GM12891 (cell line): ENCODE measurements around the gene SHISA9.

Source experiments
- POLR2A ChIP-seq: IDR thresholded peaks from 2 replicates; pipeline ENCODE4 v1.6.1; 2011; ENCODE audit warnings: low read depth, low read length, control low read depth
- POLR2AphosphoS5 ChIP-seq: IDR thresholded peaks from 2 replicates; pipeline ENCODE4 v1.6.1; 2011; ENCODE audit warnings: low read depth, low read length, control low read depth
- SPI1 ChIP-seq: IDR thresholded peaks from 2 replicates; pipeline ENCODE4 v1.6.1; 2011; ENCODE audit warnings: low read depth, low read length, control low read depth
- TAF1 ChIP-seq: IDR thresholded peaks from 2 replicates; pipeline ENCODE4 v1.6.1; 2011; ENCODE audit warnings: low read depth, low read length, control low read depth

- TF ChIP-seq POLR2A (no peak), SPI1 (no peak), POLR2AphosphoS5 (no peak), TAF1 (no peak)
Measured at GRCh38 chr16:13067648-13068047, 166.2 kb downstream of the SHISA9 start.
